ENCODE measurements around the gene WFDC1. TPM values are rescaled to one million over a fixed set of nuclear protein-coding genes. Genes with fewer than 3 reads are reported as not detected.

Gene WFDC1
- total and polyA plus RNA-seq, 2 donors, result 0.52 to 7.4 TPM

- WGBS, result 86% methylated on average over 11 of the region's 11 CpGs
- H3K9me3 ChIP-seq (ENCODE audit: control insufficient read depth in 2 of 2, insufficient read depth in 1 of 2, low read length in 1 of 2), result peaks cover 1% of the 10 kb centered on the region in 2 donors
- no peak overlapping the region for H3K27ac ChIP-seq (ENCODE audit: low read depth in 1 of 2, low read length in 1 of 2)
- DNase-seq (ENCODE audit: low read depth in 6 of 9, low spot score in 9 of 9), result no peak
- H3K4me3 ChIP-seq (ENCODE audit: low read length in 2 of 2), result no peak overlapping the region
- H3K27me3 ChIP-seq (ENCODE audit: control insufficient read depth in 2 of 2, insufficient read depth in 1 of 2, low read length in 1 of 2), result peaks cover 0 to 6% of the 10 kb centered on the region in 2 donors
- H3K36me3 ChIP-seq (ENCODE audit: control insufficient read depth in 2 of 2, insufficient read depth in 2 of 2, low read length in 1 of 2), result no peaks in the 10 kb centered on the region
- H3K4me1 ChIP-seq (ENCODE audit: control insufficient read depth in 2 of 2, insufficient read depth in 2 of 2, low read length in 2 of 2), result no peaks in the 10 kb centered on the region
Observed at GRCh38 chr16:84379008-84379708, 84.5 kb downstream of the WFDC1 start.

Other genes with a start within 250 kb of the WFDC1 start
- gene MBTPS1, start 177.9 kb upstream of the WFDC1 start, total RNA-seq, result 39.4 TPM
- gene MBTPS1, start 177.9 kb upstream of the WFDC1 start, polyA plus RNA-seq, result 65.6 TPM
- gene HSDL1, start 149.7 kb upstream of the WFDC1 start, total RNA-seq, result 21.2 TPM
- 21.4 TPM for gene HSDL1, start 149.7 kb upstream of the WFDC1 start, polyA plus RNA-seq
- 0.09 TPM for gene DNAAF1, start 149.6 kb upstream of the WFDC1 start, total RNA-seq
- gene DNAAF1, start 149.6 kb upstream of the WFDC1 start, polyA plus RNA-seq, result 3.1 TPM
- 14.9 TPM for gene TAF1C, start 107.8 kb upstream of the WFDC1 start, total RNA-seq
- gene TAF1C, start 107.8 kb upstream of the WFDC1 start, polyA plus RNA-seq, result 72.3 TPM
- 0.38 TPM for gene ADAD2, start 103.7 kb upstream of the WFDC1 start, total RNA-seq
- 0.71 TPM for gene ADAD2, start 103.7 kb upstream of the WFDC1 start, polyA plus RNA-seq
- gene KCNG4, start 54.9 kb upstream of the WFDC1 start, total RNA-seq, result not detected
- gene KCNG4, start 54.9 kb upstream of the WFDC1 start, polyA plus RNA-seq, result not detected
- 0.38 TPM for gene ATP2C2, start 73.7 kb downstream of the WFDC1 start, total RNA-seq
- gene ATP2C2, start 73.7 kb downstream of the WFDC1 start, polyA plus RNA-seq, result 0.94 TPM
- gene MEAK7, start 209.8 kb downstream of the WFDC1 start, total RNA-seq, result 7.3 TPM
- 4.4 TPM for gene MEAK7, start 209.8 kb downstream of the WFDC1 start, polyA plus RNA-seq